SHP77 treated with DMSO at 0.1 percent for 48 hours (cell line): Measurements from ENCODE around the gene ZBTB12.

ENCODE experiments used
- DNase-seq: peaks from one replicate; lab custom pipeline; 2025; lab: John Stamatoyannopoulos, UW

Gene ZBTB12

DNA sequence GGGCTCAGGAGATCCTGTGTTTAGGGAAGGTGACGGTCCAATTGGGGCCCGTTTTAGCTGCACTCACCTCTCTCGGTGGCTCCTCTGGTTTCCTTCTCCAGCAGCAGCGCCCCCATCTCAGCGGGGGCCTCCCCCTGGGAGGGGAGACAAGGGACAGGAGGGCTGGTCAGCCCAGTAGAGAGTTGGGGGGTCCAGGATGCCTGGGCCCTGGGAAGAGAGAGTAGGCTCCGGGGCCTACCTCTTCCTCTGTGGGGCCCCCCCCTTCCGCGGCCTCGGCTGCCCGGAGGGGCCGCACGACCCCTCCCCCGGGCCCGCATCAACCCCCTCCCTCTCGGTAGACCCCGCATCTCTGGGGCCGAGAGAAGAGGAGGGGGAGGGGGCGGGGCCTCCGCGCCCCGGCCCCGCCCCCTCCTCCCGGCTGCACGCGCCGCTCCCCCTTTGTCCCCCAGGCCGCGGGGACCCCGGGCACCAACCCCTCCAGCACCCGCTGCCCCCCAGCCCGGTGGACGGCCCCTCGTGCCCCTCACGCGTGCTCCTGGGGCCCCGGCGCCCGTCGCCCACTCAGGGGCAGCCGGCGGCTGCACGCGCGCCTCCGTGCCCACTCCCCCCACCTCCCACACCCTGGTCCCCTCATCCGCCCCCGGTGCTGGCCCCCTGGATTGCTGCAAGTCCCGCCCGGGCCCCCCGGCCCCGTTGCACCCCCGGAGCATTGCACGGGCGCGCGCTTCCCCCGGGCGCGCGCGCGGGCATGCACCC lies 4.9 kb downstream of the ZBTB12 start:
- DNase-seq, result no peak

DNA sequence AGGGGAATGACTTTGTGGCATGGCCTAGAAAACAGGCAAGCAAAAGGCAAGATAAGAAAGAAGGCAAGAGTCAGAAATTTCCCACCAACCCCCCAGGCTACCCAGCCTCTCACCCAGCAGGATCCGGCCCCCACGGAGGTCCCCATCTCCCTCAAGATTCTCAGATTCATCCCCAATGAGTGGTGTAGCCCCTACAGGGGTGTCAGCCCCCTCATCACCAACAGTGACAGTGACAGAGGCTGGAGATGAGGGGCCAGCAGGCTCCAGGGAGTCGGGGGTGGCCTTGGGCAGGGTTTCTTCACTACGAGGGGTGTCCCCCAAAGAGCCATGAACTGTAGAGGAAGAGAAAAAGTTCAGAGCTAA lies 5.4 kb downstream of the ZBTB12 start:
- no peak for DNase-seq

DNA sequence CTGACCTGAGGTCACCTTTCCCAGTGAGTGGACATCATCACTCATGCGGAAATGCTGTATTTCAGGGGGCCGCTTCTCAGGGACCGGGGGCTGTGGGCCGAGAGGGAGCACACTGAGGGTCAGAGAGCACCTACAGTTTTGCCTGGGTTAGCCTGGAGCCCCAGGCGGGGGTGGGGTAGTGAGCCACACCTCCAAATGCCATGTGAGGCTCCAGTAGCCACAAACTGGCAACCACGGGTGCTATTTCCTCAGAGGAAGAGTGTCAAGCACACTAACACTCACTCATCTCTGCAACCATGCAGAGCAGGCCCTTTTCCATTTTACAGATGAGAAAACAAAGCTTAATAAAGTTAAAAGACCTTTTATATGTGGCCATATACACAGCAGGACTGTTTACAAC lies 9.1 kb downstream of the ZBTB12 start:
- DNase-seq, result no peak

DNA sequence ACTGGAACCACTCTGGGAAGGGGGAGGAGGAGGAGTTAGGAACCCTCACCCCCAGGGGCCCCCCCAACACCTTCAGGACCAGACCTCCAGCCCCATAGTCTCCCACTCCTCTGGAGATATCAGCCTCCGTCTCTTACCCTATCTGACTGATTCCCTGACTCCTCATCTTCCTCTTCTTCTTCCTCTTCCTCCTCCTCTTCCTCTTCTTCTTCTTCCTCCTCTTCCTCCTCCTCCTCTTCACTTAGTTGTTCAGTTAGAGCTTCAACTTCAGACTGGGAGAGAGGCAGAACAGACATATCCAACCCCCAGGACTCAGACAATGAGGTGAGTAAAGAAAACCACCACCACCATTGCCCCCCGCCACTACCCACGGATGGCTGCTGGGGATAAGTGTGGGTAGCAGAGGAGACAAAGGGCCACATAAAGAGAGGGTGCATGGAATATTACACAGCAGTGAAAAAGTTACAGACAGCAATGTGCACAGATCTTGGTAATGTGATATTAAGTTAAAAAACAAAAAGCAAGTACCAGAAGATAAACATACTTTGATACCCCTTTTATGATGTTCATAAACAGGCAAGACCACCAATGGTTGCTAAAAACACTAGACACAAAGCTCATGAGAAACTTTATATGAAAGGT lies 12.4 kb downstream of the ZBTB12 start:
- no peak for DNase-seq

DNA sequence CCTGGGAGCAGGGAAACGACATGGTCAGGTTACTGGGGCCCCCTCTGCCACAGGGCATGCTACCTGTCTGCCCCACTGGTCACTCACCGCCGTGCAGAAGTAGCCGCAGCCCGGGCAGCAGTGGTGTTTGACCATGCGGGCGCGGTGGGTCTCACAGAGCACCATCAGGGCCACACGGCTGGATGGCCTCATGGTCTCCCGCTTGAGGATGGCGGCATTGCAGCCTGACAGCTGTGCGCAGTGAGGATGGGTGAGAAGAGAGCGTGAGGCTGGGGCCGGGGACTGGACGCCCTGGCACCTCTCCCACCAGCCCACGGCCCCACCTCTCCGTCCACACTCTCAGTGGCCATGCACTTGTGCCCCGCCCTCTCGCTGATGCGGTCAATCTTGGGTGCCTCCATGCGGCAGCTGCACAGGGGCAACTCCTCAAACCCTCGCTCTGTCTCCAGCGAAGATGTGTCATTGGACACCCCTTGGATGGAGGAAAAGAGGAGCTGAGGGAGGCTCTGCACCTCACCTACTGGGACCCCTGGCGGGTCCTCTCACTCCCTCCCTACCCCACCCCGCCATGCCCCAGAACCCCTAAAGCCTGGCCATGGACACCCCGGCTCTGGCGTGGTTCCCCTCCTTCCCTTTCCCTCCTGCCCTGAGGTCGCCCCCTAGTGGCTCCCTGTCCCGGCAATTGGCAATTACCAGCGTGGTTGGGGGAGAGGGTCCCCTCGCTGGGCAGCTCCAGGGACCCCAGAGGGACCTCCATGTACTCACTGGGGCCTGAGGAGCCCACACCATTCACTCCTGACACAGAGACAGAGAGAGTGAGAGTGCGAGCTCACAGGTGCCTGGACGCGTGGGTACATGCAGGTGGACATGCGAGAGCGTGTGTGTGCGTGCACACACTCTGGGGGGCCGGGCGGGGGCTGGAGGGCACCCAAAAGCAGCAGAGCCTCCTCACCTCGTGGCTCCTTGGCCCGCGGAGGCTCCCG lies 13.3 kb downstream of the ZBTB12 start:
- no peak for DNase-seq

DNA sequence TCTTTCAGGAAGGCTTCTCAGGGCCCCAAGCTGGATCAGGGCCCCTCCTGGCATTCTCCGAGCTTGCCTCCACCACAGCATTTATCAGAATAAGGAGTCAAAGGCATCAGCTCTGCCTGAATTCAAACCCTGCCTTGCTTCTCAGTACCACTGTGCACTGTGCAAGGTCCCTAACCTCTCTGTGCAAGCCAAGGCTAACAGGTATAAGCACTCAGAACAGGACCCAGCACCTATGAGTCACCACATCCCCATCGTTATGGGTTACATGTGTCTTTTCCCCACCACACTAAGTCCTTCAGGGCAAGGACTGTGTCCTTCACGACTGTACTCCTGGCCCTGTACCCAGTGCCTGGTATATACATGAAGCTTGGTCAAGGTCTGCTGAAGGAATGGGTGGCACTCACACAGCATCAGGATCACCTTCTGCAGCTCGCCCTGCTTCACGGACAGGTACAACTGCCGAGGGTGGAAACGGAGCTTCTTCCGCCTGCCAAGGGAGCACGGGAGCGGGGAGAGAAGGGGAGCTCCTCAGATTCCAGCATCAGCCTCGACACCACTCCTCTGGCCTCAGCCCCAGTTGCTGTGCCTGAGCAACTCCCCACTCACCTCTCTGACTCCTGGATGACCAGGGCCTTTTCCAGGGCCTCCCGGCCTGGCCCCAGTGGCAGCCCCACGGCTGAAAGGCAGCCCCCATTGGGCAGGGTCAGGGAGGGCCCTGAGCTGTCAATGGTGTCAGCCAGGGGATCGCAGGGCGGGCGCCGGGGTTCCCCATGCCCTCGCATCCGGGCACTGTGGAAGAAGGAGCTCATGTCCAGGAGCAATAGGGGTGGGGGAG lies 14.5 kb downstream of the ZBTB12 start:
- no peak for DNase-seq

DNA sequence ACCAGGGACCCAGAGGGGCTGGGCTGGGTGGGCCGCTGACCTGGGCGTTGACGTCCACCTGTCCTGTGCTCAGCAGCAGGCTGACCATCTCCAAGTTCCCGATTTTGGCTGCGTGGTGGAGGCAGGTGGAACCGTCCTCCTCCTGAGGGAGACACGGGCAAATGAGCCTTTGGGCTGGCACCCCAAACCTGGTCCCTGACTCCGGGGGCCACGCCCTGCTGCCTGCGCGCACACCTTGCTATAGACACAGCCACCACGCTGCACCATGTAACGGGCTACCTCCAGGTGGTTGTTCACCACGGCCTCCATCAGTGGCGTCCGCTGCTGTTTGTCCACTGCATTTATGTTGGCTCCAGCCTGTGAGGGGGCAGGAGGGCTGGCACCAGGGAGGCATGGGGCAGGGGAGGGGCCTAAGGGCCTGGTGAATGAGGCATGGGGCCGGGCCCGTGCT lies 15.3 kb downstream of the ZBTB12 start:
- DNase-seq, result no peak

DNA sequence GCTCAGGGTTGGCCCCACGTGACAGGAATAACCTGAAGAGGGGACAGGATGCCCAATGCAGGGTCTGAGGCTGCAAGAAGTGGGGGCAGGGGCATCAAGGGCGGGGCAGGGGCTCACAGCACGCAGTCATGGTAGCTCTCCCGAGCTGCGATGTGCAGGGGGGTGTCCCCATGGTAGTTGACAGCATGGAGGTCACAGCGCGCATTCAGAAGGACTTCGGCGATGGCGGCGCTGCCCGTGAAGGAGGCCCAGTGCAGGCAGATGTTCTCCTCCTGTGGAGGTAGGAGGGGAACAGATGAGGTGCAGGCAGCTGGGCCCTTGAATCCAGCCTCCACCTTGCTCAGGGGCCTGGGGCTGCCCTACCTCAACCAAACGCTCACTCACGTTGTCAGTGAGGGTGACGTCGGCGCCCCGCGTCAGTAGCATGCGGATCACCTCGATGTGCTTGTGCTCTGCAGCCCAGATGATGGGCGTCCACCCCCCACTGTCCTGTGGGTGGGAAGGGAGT lies 17.3 kb downstream of the ZBTB12 start:
- DNase-seq, result no peak

DNA sequence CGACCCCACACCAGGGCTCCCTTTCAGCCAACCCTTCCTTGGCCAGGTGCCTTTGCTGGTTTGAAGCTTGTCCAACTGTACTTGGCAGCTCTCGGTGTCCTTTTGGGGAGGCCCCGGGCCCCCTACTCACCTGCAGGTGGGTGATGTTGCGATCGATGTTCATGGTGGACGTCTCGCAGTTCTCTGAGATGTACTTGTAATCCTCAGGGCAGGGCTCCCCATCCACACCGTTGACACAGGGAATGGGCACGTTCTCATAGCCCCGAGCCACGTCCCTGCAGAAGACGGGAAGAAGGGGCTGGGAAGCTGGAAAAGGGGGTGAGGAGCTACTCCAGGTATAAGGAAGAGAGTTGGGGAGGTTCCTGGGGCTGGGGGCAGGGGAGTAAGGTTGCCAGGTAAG lies 18.2 kb downstream of the ZBTB12 start:
- no peak for DNase-seq

DNA sequence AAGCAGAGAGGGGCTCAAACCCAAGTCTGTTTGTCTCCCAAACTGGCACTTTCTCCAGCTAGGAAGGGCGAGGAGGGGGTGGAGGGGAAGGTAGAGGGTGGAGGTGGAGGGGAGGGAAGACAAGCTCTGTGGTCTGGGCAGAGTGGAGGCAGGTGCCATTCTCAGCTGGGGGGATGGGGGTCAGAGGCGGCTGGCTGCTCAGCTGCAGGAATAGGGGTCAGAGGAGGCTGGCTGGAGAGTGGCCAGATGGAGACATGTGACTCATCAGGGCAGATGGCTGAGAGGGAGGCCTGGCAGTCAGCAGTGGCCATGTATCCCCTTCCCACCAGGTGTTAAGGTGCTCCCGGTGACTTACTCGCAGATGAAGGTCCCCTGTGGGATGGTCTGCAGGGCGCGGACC lies 19.5 kb downstream of the ZBTB12 start:
- DNase-seq, result peak; percentile 83

DNA sequence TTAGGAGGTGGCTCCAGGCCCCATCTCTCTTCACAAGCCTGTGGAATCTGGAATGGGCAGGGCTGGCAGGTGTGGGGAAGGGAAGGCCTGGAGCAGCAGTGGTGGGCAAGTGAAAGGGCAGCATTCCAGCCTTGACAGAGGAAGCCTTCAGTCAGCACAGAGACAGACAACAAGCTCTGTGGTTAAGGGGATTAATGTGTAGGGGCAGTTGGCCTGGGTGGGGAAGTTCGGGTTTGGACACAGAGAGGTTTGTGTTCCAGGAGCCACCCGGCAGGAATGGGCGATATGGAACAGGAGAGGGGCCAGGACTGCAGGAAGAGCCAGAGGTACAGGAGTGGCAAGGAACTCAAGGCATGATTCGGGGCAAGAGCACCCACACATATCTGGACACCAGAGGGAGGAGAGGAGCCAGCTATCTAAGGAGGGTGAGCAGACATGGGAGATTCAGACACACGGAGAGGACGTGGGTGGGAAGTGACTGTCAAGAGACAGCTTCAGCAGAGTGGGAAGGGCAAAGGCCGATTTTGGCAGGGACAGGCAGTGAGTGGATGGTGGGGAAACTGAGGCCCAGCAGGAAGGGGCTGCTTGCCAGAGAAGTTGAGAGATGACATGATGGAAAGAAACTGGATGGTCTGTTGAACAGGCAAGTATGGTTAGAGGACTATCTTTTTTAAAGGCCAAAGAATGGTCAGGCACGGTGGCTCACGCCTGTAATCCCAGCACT lies 20.6 kb downstream of the ZBTB12 start:
- DNase-seq, result no peak

DNA sequence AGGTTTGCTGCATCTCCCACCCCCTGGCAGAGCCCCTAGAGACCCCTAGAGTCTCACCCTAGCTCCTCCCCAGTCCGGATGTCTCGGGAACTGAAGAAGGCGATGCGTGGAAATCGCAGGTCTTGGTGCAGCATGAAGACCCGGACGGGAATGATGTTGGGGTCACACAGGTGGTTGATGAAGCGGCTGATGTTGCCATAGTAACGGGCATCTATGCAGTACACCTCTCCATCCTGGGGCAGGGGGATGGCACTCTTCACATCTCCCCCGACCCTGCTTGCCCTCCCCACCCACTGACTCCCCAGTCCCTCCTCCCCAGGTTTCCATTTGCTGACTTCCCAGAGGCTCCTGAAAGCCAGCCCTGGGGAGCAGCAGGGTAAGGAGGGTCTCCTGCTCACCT lies 21.3 kb downstream of the ZBTB12 start:
- DNase-seq, result no peak

DNA sequence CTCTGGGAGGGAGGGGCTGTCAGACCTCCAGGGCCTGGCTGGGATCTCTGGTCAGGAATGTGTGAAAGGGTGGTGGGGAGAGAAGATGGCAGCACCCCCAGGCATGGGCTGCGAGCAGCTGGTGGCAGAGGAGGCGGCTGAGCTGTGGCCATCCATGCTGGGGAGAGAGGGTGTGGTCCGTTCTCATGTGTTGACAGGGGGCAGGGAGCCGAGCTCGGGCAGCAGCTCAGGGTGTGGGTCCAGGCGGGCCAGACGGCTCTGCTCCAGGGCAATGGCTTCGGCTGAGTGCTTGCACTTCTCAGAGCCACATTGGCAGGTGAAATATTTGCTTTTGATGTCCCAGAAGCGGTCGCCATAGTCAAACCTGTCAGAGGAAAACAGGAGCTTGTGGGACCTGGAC lies 22.0 kb downstream of the ZBTB12 start:
- DNase-seq, result no peak

DNA sequence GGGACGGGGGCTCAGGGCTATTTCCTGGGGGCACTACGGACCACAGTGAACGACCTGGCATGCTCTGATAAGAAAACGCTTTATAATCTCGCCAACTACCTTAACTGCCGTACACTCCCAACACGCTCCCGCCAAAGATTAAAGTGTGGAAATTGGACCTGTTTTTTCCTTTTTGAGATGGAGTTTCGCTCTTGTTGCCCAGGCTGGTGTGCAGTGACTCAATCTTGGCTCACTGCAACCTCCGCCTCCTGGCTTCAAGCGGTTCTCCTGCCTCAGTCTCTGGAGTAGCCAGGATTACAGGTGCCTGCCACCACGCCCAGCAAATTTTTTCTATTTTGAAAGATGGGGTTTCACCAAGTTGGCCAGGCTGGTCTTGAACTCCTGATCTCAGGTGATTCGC lies 22.7 kb downstream of the ZBTB12 start:
- no peak for DNase-seq

DNA sequence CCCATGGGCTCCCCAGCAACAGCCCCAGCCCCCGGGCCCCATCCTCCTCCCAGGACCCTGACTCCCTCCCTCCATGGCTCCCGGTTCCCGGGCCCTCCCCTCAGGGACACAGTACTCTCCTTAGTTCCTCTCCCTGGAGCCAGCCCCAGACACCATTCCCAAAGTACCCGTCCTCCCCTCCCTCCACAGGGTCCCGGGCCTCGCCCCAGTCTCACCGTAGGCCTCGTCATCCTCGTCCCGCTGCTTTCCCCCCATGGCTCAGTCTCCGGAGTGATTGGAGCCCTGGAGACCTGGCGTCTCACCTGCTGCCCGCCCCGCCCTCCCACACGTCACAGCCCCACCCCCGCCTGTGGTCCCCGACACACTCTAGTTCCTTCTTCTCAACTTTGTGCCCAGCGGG lies 23.2 kb downstream of the ZBTB12 start, which contains the start of gene SLC44A4:
TSS of gene SLC44A4 (minus strand) at position 272 of the 400 bp plus-strand sequence. CDS start at position 255, 17 bp downstream.
- DNase-seq, result no peak

DNA sequence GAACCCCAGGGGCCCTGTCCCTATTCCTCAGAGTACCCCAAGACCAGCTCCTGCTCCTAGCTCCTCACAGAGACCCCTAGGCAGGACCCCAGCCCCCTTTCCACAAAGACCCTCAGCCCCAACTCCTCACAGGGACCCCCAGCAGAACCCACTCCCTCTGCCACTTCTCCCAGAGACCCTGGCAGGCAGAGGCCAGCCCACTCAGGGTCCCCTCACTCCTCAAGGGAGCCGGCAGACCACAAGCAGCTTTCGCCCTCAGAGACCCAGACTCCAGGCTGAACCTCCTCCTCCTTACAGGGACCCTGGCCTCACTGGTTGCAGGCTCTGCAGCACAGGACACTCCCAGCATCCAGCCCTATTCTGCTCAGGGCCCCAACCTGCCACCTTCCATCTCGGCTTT lies 23.7 kb downstream of the ZBTB12 start:
- no peak for DNase-seq

DNA sequence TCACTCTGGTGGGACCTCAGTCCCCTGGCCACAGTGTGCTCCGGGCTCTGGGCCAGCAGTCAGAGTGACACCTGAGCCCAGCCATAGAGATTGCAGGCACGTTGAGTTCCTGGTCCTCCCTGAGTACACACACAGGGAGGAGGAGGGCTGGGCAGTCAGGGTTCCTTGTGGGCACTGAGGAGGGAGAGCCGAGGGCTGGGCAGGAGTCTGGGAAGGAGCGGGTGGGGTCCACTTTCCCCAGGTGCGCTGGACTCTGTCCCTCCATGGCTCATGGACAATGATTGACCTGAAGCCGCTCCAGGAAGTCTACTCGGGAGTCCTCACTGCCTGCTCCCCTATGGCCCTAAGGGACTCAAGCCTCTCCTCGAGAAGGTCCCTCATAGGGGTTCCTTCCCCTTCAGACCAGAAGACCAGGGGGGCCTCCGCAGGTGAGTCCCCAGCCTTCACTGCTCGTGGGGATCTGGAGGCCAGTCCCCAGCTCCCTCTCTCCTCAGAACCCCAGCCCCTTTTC lies 24.2 kb downstream of the ZBTB12 start:
- DNase-seq, result peak; percentile 39

DNA sequence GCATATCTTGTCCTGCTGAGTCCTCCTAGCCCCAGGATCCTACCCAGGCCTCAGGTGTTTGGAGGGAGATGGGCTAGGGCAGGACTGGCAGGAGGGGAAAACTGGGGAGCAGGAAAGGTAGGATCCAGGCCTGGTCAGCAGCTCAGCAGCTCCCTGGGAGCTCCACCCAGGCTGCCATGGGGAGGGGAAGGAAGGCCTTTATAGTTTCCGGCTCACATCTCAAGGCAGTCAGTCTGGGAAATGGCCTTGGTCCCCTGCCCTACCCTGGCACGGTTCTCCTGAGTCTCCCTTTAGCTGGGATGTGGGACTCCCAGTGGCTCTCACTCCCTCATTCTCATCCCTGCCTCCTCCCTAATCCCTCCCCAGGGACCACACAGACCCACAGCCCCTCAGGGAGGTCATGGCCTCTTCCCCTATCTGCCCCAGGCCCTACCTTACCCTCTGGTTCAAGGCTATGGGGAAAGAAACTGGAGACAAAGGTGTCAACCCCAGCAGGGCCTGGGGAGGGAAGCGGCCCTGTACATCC lies 24.7 kb downstream of the ZBTB12 start:
- DNase-seq, result no peak

DNA sequence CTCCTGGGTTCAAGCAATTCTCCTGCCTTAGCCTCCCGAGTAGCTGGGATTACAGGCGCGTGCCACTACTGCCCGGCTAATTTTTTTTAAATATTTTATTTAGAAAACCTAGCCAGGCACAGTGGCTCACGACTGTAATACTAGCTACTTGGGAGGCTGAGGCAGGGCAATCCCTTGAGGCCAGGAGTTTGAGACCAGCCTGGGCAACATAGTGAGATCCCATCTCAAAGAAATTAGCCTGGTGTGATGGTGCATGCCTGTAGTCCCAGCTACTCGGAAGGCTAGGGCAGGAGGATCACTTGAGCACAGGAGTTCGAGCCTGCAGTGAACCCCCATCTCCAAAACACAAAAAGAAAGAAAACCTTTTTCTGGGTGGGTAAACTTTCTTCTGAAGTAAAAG lies 25.5 kb downstream of the ZBTB12 start:
- no peak for DNase-seq

DNA sequence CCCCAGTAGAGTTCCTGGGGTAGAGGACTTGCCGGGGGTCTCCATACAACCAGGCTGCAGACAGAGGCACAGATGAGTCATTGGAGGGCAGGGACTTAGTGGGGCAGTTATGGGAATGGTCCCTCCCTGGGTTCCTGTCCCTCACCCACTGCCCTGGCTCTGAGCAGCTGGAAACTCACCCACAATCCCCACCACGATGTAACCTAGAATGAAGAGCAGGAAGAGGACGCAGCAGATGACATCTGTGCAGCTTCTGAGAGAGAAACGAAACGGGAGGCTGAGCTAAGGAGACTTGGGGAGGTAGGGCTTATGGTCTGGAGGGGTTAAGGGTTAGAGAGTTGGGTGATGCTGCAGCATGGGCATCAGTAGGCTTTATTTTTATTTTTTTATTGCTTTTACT lies 26.0 kb downstream of the ZBTB12 start:
- DNase-seq, result no peak
